OCI-LY7 (cell line): ENCODE data around the gene PTPN13.

Experiments
- EZH2phosphoT487 ChIP-seq: fragments of 200-600 bp; sonication (generic); IDR thresholded peaks from 2 replicates; pipeline ENCODE4 v1.6.1; 2018; ENCODE audit warnings: low read depth, borderline replicate concordance, mild to moderate bottlenecking, mixed run types, antibody characterized with exemption, low read length, moderate library complexity, mixed read lengths
- TF ChIP-seq, protein P1 (sequence below): fragments of 200-600 bp; sonication (generic); conservative IDR thresholded peaks from 2 replicates; pipeline ENCODE4 v1.5.1; 2014; ENCODE audit warnings: mild to moderate bottlenecking, antibody characterized with exemption, low read length, moderate library complexity, mixed read lengths

DNA sequence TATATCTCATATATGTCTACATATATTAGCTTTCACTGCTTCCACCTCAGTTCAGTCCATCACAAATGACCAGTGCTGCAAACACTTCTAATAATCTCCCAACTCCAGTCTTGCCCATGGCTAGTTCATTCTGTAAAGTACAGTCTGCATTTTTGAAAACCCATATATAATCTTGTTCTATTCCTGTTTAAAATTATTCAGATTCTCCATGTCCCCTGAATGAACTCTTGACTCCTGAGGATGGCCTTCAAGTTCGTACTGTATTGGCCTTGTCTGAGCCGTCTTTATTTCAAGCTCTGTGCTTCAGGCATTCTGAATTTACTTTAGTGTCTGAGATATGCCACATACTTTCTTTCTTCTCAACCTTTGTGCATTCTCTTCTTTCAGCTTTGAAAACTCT is 84.7 kb downstream of the PTPN13 start:
- TF ChIP-seq, protein P1, sequence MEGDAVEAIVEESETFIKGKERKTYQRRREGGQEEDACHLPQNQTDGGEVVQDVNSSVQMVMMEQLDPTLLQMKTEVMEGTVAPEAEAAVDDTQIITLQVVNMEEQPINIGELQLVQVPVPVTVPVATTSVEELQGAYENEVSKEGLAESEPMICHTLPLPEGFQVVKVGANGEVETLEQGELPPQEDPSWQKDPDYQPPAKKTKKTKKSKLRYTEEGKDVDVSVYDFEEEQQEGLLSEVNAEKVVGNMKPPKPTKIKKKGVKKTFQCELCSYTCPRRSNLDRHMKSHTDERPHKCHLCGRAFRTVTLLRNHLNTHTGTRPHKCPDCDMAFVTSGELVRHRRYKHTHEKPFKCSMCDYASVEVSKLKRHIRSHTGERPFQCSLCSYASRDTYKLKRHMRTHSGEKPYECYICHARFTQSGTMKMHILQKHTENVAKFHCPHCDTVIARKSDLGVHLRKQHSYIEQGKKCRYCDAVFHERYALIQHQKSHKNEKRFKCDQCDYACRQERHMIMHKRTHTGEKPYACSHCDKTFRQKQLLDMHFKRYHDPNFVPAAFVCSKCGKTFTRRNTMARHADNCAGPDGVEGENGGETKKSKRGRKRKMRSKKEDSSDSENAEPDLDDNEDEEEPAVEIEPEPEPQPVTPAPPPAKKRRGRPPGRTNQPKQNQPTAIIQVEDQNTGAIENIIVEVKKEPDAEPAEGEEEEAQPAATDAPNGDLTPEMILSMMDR = no peak
- TF ChIP-seq EZH2phosphoT487 = no peak
